ENCODE results near the gene EPHB2. TPM values are rescaled to one million over a fixed set of nuclear protein-coding genes. Genes with fewer than 3 reads are reported as not detected.

The EPHB2 gene
- total and polyA plus RNA-seq, 2 of the 8 experiments (the other 6 are each of a cell fraction or from before 2014, with no cell fraction given): 15.8 to 17.2 TPM

- no peak overlapping the region for H4K8ac ChIP-seq (ENCODE audit: extremely low read depth, insufficient read depth, low read length)
- no peak overlapping the region for H3K27ac ChIP-seq (ENCODE audit: low read depth, low read length)
- no peak overlapping the region for H3K56ac ChIP-seq (replicated peaks; ENCODE audit: insufficient read length, low read depth, low read length)
- ChIA-PET CTCF (ENCODE audit: partially characterized antibody) (interaction anchor here (0.9 to 8.6 kb wide), 4 partner anchors 15 to 182 kb away, joined by 3 to 132 read pairs (median 3); no protein-coding TSS in a partner anchor), POLR2A (ENCODE audit: partially characterized antibody) (no interaction called here)
- H3K23me2 ChIP-seq (ENCODE audit: low read depth, low read length): no peaks in the 10 kb centered on the region
- H2BK12ac ChIP-seq (ENCODE audit: low read depth, low read length): no peak overlapping the region
- H2BK120ac ChIP-seq (replicated peaks; ENCODE audit: low read depth, low read length): no peak overlapping the region
- H3K4me3 ChIP-seq (ENCODE audit: extremely low read depth in 1 of 4, insufficient read depth in 2 of 4, low read depth in 3 of 4, low read length in 4 of 4): no peak overlapping the region
- no peak overlapping the region for H4K5ac ChIP-seq (ENCODE audit: insufficient read length, low read depth, low read length)
- H3K9ac ChIP-seq (replicated peaks in 1 of 4; ENCODE audit: extremely low read depth in 1 of 4, low read depth in 3 of 4, low read length in 3 of 4): no peak overlapping the region
- no peak overlapping the region for H2BK15ac ChIP-seq (ENCODE audit: low read length)
- H3K4me2 ChIP-seq (ENCODE audit: insufficient read depth in 1 of 2, low read depth in 2 of 2, low read length in 2 of 2): no peak overlapping the region
- no peak overlapping the region for H2BK20ac ChIP-seq (ENCODE audit: low read length)
- no peak for DNase-seq (ENCODE audit: low read depth in 1 of 2, low spot score in 2 of 2)
- H4K20me1 ChIP-seq (replicated peaks in 1 of 2; ENCODE audit: control insufficient read depth in 1 of 2, insufficient read depth in 2 of 2, low read length in 2 of 2): no peaks in the 10 kb centered on the region
- TF ChIP-seq CTCF (IDR thresholded peaks at IDR 0.05; ENCODE audit: control extremely low read depth in 1 of 3, insufficient read depth in 1 of 3, low read depth in 1 of 3, low read length in 3 of 3) (no peak), JUN (IDR thresholded peaks at IDR 0.05; ENCODE audit: low read depth, low read length) (no peak), RFX5 (IDR thresholded peaks at IDR 0.05; ENCODE audit: borderline replicate concordance, low read depth, low read length) (no peak), POLR2AphosphoS5 (IDR thresholded peaks at IDR 0.05; ENCODE audit: low read depth, low read length) (no peak), TEAD4 (IDR thresholded peaks at IDR 0.05; ENCODE audit: low read depth, low read length) (no peak), HDAC2 (IDR thresholded peaks at IDR 0.05; ENCODE audit: borderline replicate concordance in 1 of 2, low read depth in 2 of 2, low read length in 2 of 2) (no peak), EGR1 (IDR thresholded peaks at IDR 0.05; ENCODE audit: borderline replicate concordance, low read depth, low read length) (no peak), YY1 (IDR thresholded peaks at IDR 0.05; ENCODE audit: low read depth, low read length) (no peak), KDM4A (IDR thresholded peaks at IDR 0.05; ENCODE audit: low read depth, low read length, severe bottlenecking) (no peak), RBBP5 (IDR thresholded peaks at IDR 0.05; ENCODE audit: borderline replicate concordance, low read depth, low read length) (no peak), TAF7 (optimal IDR thresholded peaks at IDR 0.05; ENCODE audit: borderline replicate concordance, low read depth, low read length) (no peak)
- no peak for FAIRE-seq
- no peak overlapping the region for H4K91ac ChIP-seq (replicated peaks; ENCODE audit: insufficient read length, low read length)
- H3K36me3 ChIP-seq (ENCODE audit: control insufficient read depth in 2 of 4, insufficient read depth in 4 of 4, low read length in 3 of 4): no peaks in the 10 kb centered on the region
- H2AFZ ChIP-seq (ENCODE audit: low read length): no peak overlapping the region
- H3K27me3 ChIP-seq (replicated peaks in 1 of 4; ENCODE audit: control insufficient read depth in 3 of 4, extremely low read depth in 1 of 4, insufficient read depth in 3 of 4, low read length in 3 of 4): no peaks in the 10 kb centered on the region
- no peak overlapping the region for H2BK5ac ChIP-seq (ENCODE audit: low read depth, low read length)
- H3K14ac ChIP-seq (ENCODE audit: insufficient read length): no peak overlapping the region
- H3K79me2 ChIP-seq (ENCODE audit: control insufficient read depth in 1 of 2, insufficient read depth in 2 of 2, low read length in 2 of 2): no peaks in the 10 kb centered on the region
- peaks cover 0 to 7% (median 5%) of the 10 kb centered on the region in 4 experiments; a peak in 4 of 7 replicates for H3K4me1 ChIP-seq (replicated peaks in 1 of 4; ENCODE audit: control insufficient read depth in 3 of 4, insufficient read depth in 4 of 4, low read length in 3 of 4)
- H3K18ac ChIP-seq (ENCODE audit: extremely low read depth, low read length): no peak overlapping the region
- H2AK5ac ChIP-seq (ENCODE audit: low read depth, low read length): no peak overlapping the region
- H3K4ac ChIP-seq (replicated peaks; ENCODE audit: insufficient read length, low read depth, low read length): no peak overlapping the region
- H3K23ac ChIP-seq (ENCODE audit: insufficient read length): no peak overlapping the region
- 72% methylated on average over 2 of the region's 2 CpGs; no CpG with 5 or more reads in 1 of the 2 experiments for WGBS, 2 experiments (ENCODE audit: extremely low coverage in 1 of 2, insufficient coverage in 1 of 2, insufficient read length in 1 of 2, insufficient replicate concordance in 2 of 2, low coverage in 1 of 2, low lambda C conversion rate in 2 of 2, missing lambda C conversion rate in 1 of 2)
- H3K9me3 ChIP-seq (ENCODE audit: insufficient read depth in 2 of 2, low read depth in 1 of 2, low read length in 1 of 2): no peaks in the 10 kb centered on the region
- H3K79me1 ChIP-seq (ENCODE audit: low read depth, low read length): no peaks in the 10 kb centered on the region
Observed at GRCh38 chr1:22847249-22847648, 136.6 kb downstream of the EPHB2 start.
